Measurements from ENCODE around the gene RBM26.

DNA sequence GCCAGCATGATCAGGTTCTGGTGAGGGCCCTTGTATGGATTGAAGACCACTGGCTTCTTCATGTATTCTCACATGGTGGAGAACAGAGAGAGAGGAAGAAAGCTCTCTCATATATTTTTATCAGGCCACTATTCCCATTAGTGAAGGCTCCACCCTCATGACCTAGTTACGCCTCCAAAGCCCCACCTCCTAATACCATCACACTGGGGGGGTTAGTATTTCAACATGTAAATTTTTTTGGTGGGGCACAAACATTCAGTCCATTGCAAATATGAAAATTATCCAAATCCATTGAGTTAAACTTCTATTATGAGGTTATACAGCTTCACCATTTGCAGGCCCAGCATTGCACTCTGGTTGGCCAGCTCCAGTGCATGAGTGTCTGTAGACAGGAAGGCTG lies 33.2 kb upstream of the RBM26 start:
- TF ChIP-seq, protein P1, sequence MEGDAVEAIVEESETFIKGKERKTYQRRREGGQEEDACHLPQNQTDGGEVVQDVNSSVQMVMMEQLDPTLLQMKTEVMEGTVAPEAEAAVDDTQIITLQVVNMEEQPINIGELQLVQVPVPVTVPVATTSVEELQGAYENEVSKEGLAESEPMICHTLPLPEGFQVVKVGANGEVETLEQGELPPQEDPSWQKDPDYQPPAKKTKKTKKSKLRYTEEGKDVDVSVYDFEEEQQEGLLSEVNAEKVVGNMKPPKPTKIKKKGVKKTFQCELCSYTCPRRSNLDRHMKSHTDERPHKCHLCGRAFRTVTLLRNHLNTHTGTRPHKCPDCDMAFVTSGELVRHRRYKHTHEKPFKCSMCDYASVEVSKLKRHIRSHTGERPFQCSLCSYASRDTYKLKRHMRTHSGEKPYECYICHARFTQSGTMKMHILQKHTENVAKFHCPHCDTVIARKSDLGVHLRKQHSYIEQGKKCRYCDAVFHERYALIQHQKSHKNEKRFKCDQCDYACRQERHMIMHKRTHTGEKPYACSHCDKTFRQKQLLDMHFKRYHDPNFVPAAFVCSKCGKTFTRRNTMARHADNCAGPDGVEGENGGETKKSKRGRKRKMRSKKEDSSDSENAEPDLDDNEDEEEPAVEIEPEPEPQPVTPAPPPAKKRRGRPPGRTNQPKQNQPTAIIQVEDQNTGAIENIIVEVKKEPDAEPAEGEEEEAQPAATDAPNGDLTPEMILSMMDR (IDR thresholded peaks at IDR 0.05; ENCODE audit: low read depth, low read length, missing input control), result no peak
- TF ChIP-seq REST (IDR thresholded peaks at IDR 0.05), result no peak
- no peak for TF ChIP-seq GABPA (IDR thresholded peaks at IDR 0.05 in 1 of 2, conservative IDR thresholded peaks at IDR 0.05 in 1 of 2)
- no peak for TF ChIP-seq ATF3 (IDR thresholded peaks at IDR 0.05)
- no peak for TF ChIP-seq RXRA (IDR thresholded peaks at IDR 0.05)
- TF ChIP-seq, protein P2, sequence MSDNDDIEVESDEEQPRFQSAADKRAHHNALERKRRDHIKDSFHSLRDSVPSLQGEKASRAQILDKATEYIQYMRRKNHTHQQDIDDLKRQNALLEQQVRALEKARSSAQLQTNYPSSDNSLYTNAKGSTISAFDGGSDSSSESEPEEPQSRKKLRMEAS (IDR thresholded peaks at IDR 0.05), result no peak
- TF ChIP-seq YY1 (IDR thresholded peaks at IDR 0.05), result no peak
- no peak for TF ChIP-seq ZBTB33 (IDR thresholded peaks at IDR 0.05)
- TF ChIP-seq JUND (IDR thresholded peaks at IDR 0.05), result no peak
- no peak for TF ChIP-seq FOXA1 (IDR thresholded peaks at IDR 0.05)
